Activated CD4-positive, alpha-beta memory T cell treated with anti-CD3 and anti-CD28 coated beads, Interleukin-2, amount 10 ng/mL, durations not matched to agents 7 days and 5 days (primary cell): ENCODE data around the gene CALR. TPM values are rescaled to one million over a fixed set of nuclear protein-coding genes. Genes with fewer than 3 reads are reported as not detected.

Experiments used
- CTCF ChIA-PET: fragments of 350-600 bp; sonication (Branson Sonifier 250); formaldehyde crosslinking; loops from one replicate; lab custom pipeline; 2021; ENCODE audit warnings: antibody characterized with exemption, inconsistent platforms; lab: Charles Lee
- POLR2A ChIA-PET: fragments of 350-600 bp; sonication (Branson Sonifier 250); formaldehyde crosslinking; loops from one replicate; lab custom pipeline; 2021; ENCODE audit warnings: antibody characterized with exemption; lab: Charles Lee
- DNase-seq: peaks from one replicate; pipeline ENCODE4 v3.0.0-alpha.2; 2020
- H3K27ac Mint-ChIP-seq: one replicate; pipeline ENCODE4 v1.8.0; 2021; ENCODE audit warnings: mild to moderate bottlenecking, mixed read lengths
- H3K27me3 Mint-ChIP-seq: one replicate; pipeline ENCODE4 v1.8.0; 2021; ENCODE audit warnings: mixed read lengths
- H3K36me3 Mint-ChIP-seq: one replicate; pipeline ENCODE4 v1.8.0; 2021; ENCODE audit warnings: low read depth, mixed read lengths
- H3K4me1 Mint-ChIP-seq: one replicate; pipeline ENCODE4 v1.8.0; 2021; ENCODE audit warnings: mixed read lengths
- H3K4me3 Mint-ChIP-seq: one replicate; pipeline ENCODE4 v1.8.0; 2021; ENCODE audit warnings: mild to moderate bottlenecking, mixed read lengths
- H3K9me3 Mint-ChIP-seq: one replicate; pipeline ENCODE4 v1.8.0; 2021; ENCODE audit warnings: mixed read lengths
- total RNA-seq, 2 experiments: library from RNA; stranded (reverse); gene quantifications; one replicate each; pipeline ENCODE4 v1.2.3, GENCODE V29; 2021

CALR gene
- total RNA-seq, 2 experiments from 2014 or later, result 640 to 660 TPM

DNA sequence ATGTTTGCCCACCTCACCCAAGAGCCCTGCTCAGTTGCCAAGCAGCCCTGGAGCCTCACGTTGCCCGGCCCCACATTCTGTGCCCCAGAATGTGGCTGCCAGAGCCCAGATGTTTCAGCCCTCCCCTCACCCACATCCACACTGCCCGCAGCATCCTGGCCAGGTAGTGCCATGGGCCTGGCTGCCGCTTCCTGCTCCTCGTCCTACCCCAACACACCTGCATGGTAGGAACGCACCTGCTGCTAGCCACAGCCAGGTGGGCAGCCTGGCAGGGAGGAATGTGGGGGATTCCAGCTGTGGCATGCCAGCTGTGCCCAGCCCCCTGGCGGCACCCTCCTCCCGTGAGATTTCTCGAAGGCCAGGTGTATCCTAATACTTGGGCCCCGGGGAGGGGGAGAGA is 49.4 kb downstream of the CALR start:
- H3K27me3 Mint-ChIP-seq, result peaks cover 21% of the 10 kb centered on the region
- H3K27ac Mint-ChIP-seq, result no peak overlapping the region
- no peaks in the 10 kb centered on the region for H3K9me3 Mint-ChIP-seq
- POLR2A ChIA-PET, result no interaction called here
- H3K4me3 Mint-ChIP-seq, result no peak overlapping the region
- H3K36me3 Mint-ChIP-seq, result no peaks in the 10 kb centered on the region
- peaks cover 1% of the 10 kb centered on the region for H3K4me1 Mint-ChIP-seq
- CTCF ChIA-PET, result no interaction called here
- DNase-seq, result no peak

DNA sequence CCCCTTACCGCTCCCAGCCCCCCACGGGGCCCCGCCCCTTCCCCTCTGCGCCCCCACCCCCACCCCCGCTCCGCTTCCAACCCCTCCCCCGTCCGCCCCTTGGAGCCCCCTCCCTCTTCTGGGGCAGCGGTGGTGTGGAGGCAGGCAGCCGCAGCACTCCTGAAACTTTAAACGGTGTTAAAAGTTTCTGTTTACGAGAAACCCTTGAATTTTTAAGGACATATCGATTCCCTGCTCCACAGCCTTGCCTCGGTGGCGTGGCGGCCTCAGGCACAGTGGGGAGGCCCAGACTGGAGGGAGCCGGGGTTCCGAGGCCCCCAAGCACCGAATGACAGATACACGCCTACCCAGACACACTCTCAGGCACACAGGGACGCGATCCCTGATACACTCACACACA is 52.0 kb downstream of the CALR start:
- peaks cover 34% of the 10 kb centered on the region for H3K27me3 Mint-ChIP-seq
- ChIA-PET POLR2A (no interaction called here), CTCF (no interaction called here)
- H3K9me3 Mint-ChIP-seq, result no peaks in the 10 kb centered on the region
- DNase-seq, result no peak
- H3K4me1 Mint-ChIP-seq, result peaks cover 6% of the 10 kb centered on the region
- H3K4me3 Mint-ChIP-seq, result no peak overlapping the region
- no peak overlapping the region for H3K27ac Mint-ChIP-seq
- peaks cover 3% of the 10 kb centered on the region for H3K36me3 Mint-ChIP-seq

DNA sequence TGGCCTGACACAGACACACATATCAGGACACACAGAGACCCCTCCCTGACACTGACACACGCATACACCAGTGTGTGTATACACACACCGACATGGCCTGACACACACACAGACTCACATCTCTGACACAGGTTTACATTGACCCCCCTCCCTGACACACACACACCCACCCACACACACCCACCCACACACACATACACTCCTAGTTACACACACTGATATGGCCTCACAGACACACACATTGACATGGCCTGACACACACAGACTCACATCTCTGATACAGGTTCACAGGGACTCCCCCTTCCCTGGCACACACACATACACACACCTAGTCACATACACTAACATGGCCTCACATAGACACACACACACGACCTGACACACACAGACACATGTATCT is 52.4 kb downstream of the CALR start:
- H3K4me1 Mint-ChIP-seq, result peaks cover 6% of the 10 kb centered on the region
- peaks cover 3% of the 10 kb centered on the region for H3K36me3 Mint-ChIP-seq
- H3K4me3 Mint-ChIP-seq, result no peak overlapping the region
- CTCF ChIA-PET, result no interaction called here
- DNase-seq, result no peak
- no peaks in the 10 kb centered on the region for H3K9me3 Mint-ChIP-seq
- H3K27me3 Mint-ChIP-seq, result peaks cover 32% of the 10 kb centered on the region
- POLR2A ChIA-PET, result no interaction called here
- H3K27ac Mint-ChIP-seq, result no peak overlapping the region

DNA sequence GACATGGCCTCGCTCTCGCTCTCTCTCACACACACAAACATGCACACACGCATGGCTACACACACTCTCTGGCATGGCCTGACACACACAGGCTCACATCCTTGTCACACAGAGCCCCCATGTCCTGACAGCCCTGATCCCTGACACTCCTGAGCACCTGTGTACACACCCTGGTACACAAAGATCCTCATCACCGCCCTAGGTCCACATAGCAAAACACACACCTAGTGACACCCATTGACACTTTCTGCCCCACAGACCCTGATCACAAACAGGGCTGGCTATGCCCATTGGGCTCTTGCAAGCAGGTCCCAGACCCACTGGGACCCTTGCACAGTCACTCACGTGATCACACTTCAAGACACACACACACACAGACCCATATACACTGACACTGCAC is 52.9 kb downstream of the CALR start:
- Mint-ChIP-seq H3K4me3 (no peak overlapping the region), H3K9me3 (no peaks in the 10 kb centered on the region), H3K4me1 (peaks cover 6% of the 10 kb centered on the region), H3K27me3 (peaks cover 35% of the 10 kb centered on the region), H3K36me3 (peaks cover 3% of the 10 kb centered on the region), H3K27ac (no peak overlapping the region)
- CTCF ChIA-PET, result interaction anchor here (0.8 to 1.2 kb wide), 2 partner anchors 13 to 103 kb away, joined by 3 to 7 read pairs; no protein-coding TSS in a partner anchor
- POLR2A ChIA-PET, result interaction anchor here (0.7 kb wide), 1 partner anchor 17 kb away, joined by 3 read pairs; no protein-coding TSS in a partner anchor
- no peak for DNase-seq

DNA sequence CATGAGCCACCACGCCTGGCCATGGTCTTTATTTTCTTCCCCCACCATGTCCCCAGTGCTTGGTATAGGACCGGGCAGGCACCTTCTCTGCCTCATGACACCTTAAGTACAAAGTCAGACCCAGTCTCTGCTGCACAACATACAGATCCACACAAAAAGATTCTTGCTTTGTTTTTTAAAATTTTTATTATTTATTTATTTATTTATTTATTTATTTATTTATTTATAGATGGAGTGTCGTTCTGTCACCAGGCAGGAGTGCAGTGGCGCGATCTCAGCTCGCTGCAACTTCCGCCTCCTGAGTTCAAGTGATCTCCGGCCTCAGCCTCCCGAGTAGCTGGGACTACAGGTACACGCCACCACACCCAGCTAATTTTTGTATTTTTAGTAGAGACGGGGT is 54.3 kb downstream of the CALR start:
- DNase-seq, result no peak
- no peak overlapping the region for H3K27ac Mint-ChIP-seq
- peaks cover 3% of the 10 kb centered on the region for H3K36me3 Mint-ChIP-seq
- H3K27me3 Mint-ChIP-seq, result peaks cover 42% of the 10 kb centered on the region
- ChIA-PET POLR2A (no interaction called here), CTCF (interaction anchor here (0.9 to 1.2 kb wide), 3 partner anchors 15 to 69 kb away, joined by 3 to 7 read pairs (median 4); no protein-coding TSS in a partner anchor)
- H3K4me3 Mint-ChIP-seq, result no peak overlapping the region
- peaks cover 6% of the 10 kb centered on the region for H3K4me1 Mint-ChIP-seq
- no peaks in the 10 kb centered on the region for H3K9me3 Mint-ChIP-seq

DNA sequence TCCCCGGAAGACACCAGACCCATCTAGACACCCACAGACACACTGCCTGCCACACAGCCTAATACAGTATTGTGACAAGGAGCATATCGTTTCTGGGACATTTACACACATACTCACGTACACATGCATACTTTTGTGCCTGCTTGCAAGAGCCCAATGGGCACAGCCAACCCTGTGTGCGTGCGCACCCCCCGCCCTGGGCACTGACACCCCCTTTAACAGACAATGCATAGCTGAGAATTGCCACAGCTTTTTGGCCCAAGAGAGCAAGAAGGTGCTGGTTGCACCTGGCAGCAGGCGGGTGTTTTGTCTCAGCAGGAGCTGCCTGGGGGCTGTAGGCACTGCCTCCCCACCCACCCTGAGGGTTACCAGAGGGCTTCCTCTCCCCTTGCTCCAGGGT is 55.2 kb downstream of the CALR start:
- H3K27ac Mint-ChIP-seq, result no peak overlapping the region
- peaks cover 3% of the 10 kb centered on the region for H3K36me3 Mint-ChIP-seq
- POLR2A ChIA-PET, result no interaction called here
- peaks cover 47% of the 10 kb centered on the region for H3K27me3 Mint-ChIP-seq
- CTCF ChIA-PET, result interaction anchor here (0.9 to 1.1 kb wide), 2 partner anchors 20 to 28 kb away, joined by 3 read pairs; no protein-coding TSS in a partner anchor
- H3K4me3 Mint-ChIP-seq, result no peak overlapping the region
- DNase-seq, result no peak
- H3K9me3 Mint-ChIP-seq, result no peaks in the 10 kb centered on the region
- H3K4me1 Mint-ChIP-seq, result peaks cover 6% of the 10 kb centered on the region

Other genes starting within 250 kb of the CALR start
- 1 to 10 TPM; 5.2 to 5.3 TPM for gene FBXW9, start 242.0 kb upstream of the CALR start, total RNA-seq
- 10 to 100 TPM; 61.6 to 65.9 TPM for gene TNPO2, start 214.7 kb upstream of the CALR start, total RNA-seq
- gene TRIR, start 203.9 kb upstream of the CALR start, total RNA-seq, result 100 to 1,000 TPM; 205 TPM
- 10 to 100 TPM; 61.8 to 62.9 TPM for gene GET3, start 201.1 kb upstream of the CALR start, total RNA-seq
- not detected for gene BEST2, start 186.8 kb upstream of the CALR start, total RNA-seq
- 10 to 100 TPM; 17.0 to 17.8 TPM for gene HOOK2, start 163.1 kb upstream of the CALR start, total RNA-seq
- gene JUNB, start 147.1 kb upstream of the CALR start, total RNA-seq, result 100 to 1,000 TPM; 197 TPM
- 100 to 1,000 TPM; 234 to 240 TPM for gene PRDX2, start 136.8 kb upstream of the CALR start, total RNA-seq
- 10 to 100 TPM; 19.2 to 25.5 TPM for gene THSD8, start 136.5 kb upstream of the CALR start, total RNA-seq
- gene RNASEH2A, start 132.0 kb upstream of the CALR start, total RNA-seq, result 10 to 100 TPM; 34.8 to 38.4 TPM
- not detected for gene RTBDN, start 104.0 kb upstream of the CALR start, total RNA-seq
- gene MAST1, start 100.1 kb upstream of the CALR start, total RNA-seq, result 1 to 10 TPM; 1.1 to 2.1 TPM
- 10 to 100 TPM; 37.6 to 39.3 TPM for gene DNASE2, start 57.2 kb upstream of the CALR start, total RNA-seq
- under 1 TPM; 0.13 to 0.20 TPM for gene KLF1, start 51.4 kb upstream of the CALR start, total RNA-seq
- 10 to 100 TPM; 23.3 to 25.1 TPM for gene GCDH, start 47.4 kb upstream of the CALR start, total RNA-seq
- 1 to 10 TPM; 3.9 to 4.9 TPM for gene SYCE2, start 19.3 kb upstream of the CALR start, total RNA-seq
- gene FARSA, start 4.9 kb upstream of the CALR start, total RNA-seq, result 10 to 100 TPM; 72.4 to 74.9 TPM
- 100 to 1,000 TPM; 119 to 123 TPM for gene RAD23A, start 7.3 kb downstream of the CALR start, total RNA-seq
- gene GADD45GIP1, start 18.6 kb downstream of the CALR start, total RNA-seq, result 10 to 100 TPM; 17.5 to 18.4 TPM
- under 1 TPM; 0.13 to 0.15 TPM for gene DAND5, start 31.0 kb downstream of the CALR start, total RNA-seq
- under 1 TPM in 1 of 2 experiments, not detected in 1; 0.05 TPM for gene NFIX, start 56.9 kb downstream of the CALR start, total RNA-seq
- gene LYL1, start 164.2 kb downstream of the CALR start, total RNA-seq, result 1 to 10 TPM; 5.7 to 6.2 TPM
- 10 to 100 TPM; 29.4 to 29.7 TPM for gene TRMT1, start 178.1 kb downstream of the CALR start, total RNA-seq
- 10 to 100 TPM; 74.5 to 82.2 TPM for gene NACC1, start 179.7 kb downstream of the CALR start, total RNA-seq
- 10 to 100 TPM; 69.0 to 72.2 TPM for gene STX10, start 211.8 kb downstream of the CALR start, total RNA-seq
- gene IER2, start 211.8 kb downstream of the CALR start, total RNA-seq, result 100 to 1,000 TPM; 231 to 234 TPM